Sigmoid colon (tissue), 4 donors: ENCODE measurements around the gene GMEB1.

Experiments used
- CTCF ChIP-seq, 4 experiments: fragments of 450-650 bp in 3 of 4; fragments of 200-600 bp in 1 of 4; IDR thresholded peaks; one replicate each; pipeline ENCODE4 v1.5.1; 2016 to 2019; ENCODE audit warnings: antibody characterized with exemption in 4 of 4, mild to moderate bottlenecking in 3 of 4, moderate library complexity in 2 of 4
- EP300 ChIP-seq, 4 donors: sonication (generic); formaldehyde crosslinking; IDR thresholded peaks; one replicate each; pipeline ENCODE4 v1.6.1; 2017; ENCODE audit warnings: antibody characterized with exemption in 4 of 4

- no peak for TF ChIP-seq CTCF (IDR thresholded peaks at IDR 0.05)
- TF ChIP-seq EP300 (IDR thresholded peaks at IDR 0.05), result no peak
Measured at GRCh38 chr1:28642056-28642846, 26.3 kb upstream of the GMEB1 start.
